ENCODE results near the gene TNNT3.
"Not testable (repeated sequence)": the region's sequence is repeated elsewhere in the genome, so short reads cannot be mapped to it uniquely, and the experiment has no call there.

Gene TNNT3

DNA sequence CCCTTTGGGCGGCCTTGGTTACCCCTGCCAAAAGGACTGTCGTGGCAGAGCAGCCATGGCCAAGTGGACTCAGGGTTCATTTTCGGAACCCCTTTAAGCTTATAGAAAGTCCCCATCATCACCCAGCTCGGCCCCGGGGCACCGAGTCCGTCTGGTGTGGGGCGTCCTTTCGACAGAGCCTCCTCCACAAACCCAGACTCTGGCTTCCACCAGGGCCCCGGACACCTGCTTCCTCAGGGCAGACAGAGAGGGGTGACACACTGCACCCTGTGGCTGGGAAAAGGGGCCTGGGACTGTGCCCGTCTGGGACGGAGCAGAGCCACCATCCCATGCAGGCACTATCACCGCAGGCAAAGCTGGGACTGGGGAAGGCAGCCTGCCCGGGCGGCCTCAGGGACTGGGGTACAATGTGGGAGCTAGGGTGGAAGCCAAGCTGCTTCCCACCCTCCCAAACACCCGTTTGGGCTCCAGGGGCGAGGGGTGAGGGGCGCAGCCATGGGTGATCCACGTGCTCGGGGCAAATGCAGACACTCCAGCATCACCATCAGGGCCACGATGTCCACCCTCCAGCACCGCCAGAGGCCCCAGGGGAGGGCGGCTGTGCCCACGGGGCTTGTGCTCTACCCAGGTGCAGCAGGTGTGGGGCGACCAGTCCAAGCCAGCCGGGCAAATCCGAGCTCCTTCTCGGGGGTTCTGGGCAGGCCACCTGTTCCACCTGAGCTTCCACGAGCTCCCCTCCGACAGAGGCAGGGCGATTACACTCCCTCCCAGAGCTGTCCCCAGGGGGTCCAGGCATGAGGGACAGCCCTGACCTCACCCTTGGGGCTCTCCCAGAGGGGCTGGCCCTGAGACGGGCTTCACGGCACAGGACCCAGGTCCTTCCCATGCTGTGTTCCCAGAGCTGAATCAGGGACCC is 15.9 kb downstream of the TNNT3 start:
- no peak for DNase-seq

DNA sequence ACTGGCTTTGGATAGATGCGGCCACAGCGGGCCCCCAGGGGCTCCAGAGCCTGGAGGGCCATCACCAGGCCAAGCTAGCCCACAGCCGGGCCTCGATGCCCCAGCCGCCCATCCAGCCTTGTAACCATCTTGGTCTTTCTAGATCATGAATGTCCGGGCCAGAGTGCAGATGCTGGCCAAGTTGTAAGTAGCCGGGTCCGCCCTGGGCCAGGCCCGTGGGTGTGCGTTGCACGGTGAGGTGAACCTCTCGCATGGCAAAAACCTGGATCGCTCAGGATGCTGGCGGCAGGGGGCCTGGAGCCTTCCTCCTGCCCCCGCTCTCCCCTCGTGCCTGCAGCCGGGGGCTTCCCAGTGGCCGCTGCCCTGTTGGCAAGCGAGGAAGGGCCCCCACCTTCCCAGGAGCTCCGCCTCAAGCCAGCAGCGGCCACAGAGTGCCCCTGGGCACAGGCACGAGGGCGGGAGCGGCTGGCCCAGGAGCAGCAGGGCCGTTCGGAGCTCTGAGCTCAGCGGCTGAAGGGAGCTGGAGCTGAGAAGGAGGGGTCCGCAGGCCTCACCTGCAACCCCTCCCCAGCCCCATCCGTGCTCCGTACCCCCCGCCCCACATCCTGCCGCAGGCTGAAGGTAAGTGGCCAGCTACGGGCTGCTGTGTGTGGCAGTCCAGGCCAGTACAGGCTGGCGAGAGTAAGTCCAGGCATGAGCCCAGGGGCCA is 16.7 kb downstream of the TNNT3 start:
- no peak for DNase-seq

DNA sequence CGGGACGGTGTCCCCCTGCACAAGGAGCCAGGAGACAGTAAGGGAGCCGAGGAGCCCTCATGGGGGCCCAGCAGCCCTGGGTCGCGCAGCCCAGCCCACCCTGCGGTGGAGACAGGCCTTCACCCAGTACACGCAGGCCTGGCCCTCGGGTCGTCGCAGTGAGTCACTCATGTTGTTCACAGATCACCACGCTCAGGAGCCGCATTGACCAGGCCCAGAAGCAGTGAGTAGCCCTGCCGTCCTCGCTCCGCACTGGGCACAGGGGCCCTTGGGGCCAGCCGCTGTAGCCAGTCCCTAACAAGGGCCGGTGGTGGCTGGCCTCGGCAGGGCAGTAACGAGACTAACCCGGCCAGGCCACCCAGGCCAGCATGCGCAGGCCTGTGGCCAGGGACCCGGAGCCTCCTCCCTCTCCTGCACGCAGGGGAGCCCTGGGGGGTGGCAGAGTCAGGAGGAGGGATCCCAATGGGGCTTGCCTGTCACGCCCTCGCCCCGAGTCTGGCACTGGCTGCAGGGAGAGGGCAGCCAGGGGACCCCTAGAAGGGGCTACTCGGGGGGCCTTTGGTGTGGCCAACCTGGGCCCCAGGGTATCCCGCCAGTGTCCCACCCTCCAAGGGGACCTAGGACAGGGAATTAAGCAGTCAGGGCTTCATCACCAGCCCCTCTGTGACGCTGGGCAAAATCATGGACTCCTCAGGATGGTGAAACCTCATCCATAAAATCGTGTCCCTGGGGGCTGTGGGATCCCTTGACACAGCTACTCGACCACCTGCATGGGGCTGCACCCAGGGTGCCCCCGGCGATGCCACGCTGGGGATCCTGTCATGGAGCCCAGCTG is 17.5 kb downstream of the TNNT3 start:
- DNase-seq: no peak

DNA sequence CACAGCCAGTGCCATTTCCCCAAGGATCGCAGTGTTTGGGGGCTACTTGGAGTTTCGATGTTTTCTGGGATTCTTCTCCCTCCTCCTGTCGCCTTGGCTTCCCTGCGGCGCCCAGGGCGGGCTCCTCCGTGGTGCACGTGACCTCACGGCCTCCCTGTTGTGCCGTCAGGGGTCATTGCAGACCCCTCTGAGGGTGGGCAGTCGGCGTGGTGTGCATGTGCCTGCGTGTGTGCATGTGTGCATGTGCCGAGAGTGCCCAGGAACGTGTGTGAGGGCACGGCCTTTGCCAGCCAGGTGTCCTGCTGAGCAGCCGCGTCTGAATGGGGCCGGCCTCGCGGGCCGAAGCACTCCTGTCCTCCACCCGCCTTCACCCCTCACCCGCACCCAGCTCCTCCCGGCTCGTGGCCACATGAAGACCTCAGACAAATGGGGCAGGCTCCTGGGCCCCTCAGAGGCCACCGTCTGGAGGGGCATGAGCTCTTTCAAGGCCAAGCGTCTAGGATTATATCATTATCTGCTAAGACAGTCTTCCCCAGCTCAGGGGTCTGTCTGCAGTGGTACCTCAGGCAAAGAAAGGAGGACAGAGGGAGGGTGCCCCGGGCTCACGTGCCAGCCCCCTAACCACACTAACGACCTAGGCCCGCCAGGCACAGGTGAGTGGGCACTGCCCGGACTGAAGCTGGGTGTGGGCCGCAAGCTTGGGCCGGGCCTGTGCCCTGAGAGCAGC is 18.3 kb downstream of the TNNT3 start:
- DNase-seq: no peak

DNA sequence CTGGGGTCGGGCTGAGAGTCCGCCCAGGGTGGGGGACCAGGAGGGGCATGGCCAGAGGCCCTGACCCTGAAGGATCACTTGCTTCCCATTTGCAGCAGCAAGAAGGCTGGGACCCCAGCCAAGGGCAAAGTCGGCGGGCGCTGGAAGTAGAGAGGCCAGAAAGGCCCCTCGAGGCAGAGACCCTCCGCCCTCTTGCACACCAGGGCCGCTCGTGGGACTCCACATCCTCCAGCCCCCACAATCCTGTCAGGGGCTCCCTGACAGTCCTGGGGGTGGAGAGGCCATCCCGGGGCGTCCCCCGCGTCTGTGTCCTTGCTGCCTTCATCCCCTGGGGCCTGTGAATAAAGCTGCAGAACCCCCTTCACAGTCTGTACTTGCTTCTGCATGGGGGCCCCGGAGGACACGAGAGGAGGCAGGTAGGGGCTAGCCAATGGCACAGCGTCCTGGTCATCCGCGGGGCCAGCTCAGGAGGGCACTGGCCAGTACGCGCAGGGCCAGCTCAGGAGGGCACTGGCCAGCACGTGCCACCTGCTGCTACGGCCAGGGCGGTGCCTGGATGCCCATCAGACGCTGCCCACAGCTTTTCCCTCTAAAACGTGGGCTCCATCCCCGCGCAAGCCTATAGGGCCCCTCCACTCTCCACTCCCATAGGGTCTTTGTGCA is 19.0 kb downstream of the TNNT3 start:
- no peak for DNase-seq

DNA sequence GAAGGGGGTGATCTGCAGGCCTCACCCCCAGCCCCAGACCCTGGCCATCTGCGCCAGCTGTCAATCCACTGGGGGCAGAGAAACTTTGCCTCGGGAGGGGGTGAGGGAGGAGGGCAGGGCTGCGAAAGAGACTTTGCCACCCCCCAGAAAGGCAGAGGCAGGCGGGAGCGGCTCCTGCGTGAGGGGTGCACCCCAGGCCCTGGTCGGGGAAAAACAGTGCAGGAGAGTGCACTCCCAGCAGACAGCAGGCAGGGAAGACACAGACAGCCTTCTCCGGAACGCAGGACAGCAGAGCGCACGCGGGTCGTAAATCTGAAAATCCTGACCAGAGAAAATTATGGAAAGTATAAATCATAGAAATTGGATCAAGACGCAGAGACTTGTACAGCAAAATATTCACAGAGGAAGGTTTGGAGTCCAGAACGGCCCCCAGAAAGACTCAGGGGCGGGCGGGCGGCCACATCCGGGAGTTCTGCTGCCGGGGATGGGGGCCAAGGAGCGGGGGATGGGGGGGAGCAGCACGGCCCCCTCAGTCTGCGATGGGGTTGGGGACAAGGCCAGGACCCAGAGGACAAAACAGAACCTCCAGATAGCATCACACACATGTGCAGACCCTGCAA is 19.6 kb downstream of the TNNT3 start:
- DNase-seq: no peak

DNA sequence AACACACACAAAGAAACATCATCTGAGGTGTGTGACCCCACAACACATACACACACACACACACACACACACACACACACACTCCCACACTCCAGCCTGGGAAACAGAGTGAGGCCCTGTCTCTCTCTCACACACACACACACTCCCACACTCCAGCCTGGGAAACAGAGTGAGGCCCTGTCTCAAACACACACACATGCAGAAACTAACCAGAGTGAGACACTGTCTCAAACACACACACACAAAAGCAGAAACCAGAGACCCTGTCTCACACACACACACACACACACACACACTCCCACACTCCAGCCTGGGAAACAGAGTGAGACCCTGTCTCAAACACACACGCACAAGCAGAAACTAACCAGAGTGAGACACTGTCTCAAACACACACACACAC is 20.3 kb downstream of the TNNT3 start:
- DNase-seq: not testable (repeated sequence)

DNA sequence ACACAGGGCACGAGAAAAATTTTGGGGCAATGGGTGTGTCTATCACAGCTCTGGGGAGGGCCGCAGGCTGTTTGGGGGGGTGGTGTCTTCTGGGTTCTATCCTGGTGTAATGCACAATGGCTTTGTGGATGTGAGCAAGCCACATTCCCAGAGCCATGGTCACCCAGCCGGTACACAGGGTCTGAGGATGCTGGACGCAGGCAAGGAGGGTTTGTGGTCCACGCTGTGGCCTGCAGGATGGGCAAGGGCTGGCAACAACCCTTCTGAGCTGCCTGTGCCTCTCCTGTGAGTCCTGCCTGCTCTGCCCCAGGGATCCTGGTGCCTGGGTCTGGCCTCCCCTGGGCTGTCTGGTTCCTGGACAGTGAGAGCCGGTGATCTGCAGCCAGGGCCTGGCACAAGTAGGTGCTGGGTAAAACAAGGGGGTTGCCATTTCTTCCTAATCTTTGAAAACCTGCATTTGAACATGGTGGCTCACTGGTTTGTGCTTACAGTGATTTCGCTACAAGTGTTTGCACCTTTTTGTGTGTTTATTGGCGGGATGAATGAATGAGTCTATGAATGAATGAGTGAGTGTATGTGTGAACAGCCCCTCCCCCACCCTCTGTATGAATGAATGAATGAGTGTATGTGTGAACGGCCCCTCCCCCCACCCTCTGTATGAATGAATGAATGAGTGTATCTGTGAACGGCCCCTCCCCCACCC is 23.2 kb downstream of the TNNT3 start:
- DNase-seq: no peak

DNA sequence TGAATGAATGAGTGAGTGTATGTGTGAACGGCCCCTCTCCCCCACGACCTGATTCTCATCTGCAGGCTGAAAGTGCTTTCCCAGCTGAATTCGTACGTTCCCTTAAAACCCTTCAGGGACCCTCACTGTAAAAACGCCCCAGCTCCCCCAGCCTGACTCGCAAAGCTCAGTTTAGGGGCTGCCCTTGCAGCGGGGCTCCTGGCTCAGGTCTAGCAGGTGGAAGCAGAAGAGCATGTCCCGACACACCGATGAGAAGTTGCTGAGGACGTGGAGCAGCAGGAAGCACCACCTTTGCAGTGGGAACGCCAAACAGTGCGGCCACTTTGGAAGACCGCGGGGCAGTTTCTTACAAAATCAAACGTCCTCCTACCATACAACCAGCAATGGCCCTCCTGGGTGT is 24.1 kb downstream of the TNNT3 start:
- DNase-seq: no peak

DNA sequence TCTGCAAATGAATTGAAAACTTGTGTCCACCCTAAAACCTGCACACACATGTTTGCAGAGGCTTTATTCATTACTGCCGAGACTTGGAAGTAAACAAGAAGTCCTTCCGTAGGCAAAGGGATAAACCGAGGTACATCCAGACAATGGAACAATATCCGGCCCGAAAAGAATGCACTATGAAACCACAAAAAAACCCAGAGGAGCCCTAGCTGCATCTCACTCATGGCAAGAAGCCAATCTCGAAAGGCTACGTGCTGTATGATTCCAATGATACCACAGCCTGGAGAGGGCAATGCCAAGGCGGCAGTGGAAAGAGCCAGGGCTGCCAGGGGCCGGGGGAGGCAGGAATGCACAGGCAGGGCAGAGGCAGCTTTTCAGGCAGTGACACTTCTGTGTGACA is 24.5 kb downstream of the TNNT3 start:
- no peak for DNase-seq

DNA sequence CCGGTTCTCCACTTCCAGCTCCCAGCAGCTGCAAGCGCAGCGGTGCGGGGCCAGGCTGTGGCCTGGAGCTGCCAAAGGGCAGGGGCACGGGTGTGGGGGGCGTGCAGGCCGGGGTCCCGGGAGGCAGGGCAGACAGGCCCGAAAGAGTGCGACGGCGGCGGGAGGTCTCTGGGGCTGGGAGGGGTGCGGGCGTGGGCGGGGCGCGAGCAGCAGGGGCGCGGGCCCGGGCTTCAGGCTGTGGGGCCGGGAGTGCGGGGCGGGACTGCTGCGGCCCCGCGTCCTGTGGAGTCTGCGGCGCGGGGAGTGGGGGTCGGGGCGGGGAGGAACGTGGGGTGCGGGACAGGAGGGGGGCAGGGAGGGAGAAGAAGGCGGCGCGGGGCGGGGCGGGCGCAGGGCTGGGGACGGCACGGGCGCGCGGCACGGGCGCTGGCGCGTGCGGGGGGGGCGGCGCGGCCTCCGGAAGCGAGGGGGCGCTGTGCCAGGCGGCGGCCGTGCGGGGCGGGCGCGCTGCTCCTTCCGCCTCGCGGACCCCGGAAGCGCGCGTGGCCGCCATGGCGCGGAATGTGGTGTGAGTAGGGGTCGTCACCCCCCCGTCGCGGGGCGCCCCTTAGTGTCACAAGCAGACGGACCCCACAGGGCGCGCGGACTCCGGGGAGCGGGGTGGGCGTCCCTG is 27.4 kb downstream of the TNNT3 start, which contains the start of gene MRPL23:
TSS of gene MRPL23 (plus strand) at position 521 of the 673 bp plus-strand sequence. CDS start at position 552, 31 bp downstream.
- DNase-seq: no peak

DNA sequence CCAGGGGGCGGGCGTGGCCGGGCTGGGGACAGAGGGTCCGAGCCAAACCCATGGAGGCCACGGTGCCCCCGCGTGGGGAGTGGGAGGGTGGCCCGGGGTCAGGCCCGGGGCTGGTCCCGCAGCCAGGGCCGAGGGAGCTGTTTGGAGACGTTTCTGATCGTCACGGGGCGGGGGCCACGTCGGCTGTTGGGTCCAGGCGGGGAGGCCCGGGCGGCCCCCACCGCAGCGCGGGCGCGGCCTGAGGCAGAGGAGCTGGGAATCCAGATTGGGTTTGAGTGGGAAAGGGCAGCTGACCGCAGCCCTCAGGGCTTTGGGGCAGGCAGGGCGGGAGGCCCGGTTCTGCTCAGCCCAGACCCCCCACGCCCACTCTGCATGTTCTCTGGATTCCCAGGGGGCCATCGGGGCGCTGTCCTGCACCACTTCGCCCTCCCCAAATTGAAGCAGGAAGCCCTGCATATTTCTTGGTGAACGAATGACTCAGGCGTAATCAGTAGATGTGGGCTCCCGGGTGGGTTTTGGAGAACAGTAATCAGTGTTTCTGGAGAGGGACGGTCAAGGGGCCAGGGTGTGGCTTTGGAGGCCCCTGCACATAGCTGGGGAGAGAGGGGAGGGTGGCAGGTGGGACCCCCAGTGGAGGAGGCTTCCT is 28.2 kb downstream of the TNNT3 start:
- no peak for DNase-seq

DNA sequence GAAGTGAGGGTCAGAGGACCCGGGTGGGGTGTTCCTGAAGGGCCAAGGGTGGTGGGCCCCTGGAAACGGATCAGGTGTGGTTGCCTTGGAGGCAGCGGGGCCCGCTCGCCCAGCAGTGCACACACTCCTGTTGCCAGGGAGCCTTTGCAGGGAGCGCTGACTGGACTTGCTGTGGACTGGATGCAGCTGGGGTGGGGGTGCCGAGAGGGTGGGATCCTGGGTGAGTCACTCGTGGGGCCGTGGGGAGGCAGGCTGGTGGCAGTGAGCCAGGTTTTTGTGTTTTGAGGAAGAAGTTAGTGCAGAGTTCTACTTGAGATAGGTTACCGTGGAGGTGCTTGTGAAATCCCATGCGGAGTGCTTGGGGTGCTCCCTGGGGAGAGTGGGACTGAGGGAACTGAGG is 28.9 kb downstream of the TNNT3 start:
- DNase-seq: no peak

DNA sequence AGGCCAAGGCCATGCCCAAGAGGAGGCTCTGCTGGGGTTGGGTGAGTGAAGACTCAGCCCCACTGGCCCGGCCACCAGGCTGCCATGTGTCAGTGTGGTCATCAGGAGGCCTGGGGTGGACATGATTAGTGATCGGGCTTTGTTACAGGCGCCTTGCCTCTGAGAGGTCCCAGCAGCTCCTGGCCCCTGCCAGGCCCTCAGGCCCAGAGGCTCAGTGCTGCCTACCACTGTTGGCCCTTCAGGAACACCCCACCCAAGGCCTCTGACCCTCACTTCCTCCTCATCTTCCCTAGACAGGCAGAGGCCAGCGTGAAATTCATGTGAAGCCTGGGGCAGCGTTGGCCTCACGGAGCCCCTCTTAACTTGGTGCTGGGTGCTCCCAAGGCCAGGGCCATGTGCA is 29.8 kb downstream of the TNNT3 start:
- no peak for DNase-seq

DNA sequence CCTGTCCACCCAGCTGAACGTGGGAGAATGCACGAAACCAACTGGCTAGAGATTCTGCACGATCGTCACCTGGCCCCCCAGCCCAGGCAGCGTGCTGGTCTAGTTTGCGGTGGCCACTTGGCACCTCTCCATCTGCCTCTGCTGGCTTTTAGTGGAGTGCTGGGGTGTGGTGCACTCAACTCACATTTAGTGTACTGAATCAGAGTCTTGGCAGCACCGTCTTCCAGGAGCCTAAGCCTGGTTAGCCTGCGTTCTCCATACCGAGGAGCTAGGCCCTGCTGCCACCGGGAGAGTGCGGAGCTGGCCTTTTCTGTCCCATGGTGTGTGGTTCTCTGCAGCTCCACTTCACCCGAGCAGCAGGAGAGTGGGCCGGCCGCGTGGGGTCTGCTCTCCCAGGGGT is 30.4 kb downstream of the TNNT3 start:
- DNase-seq: no peak

DNA sequence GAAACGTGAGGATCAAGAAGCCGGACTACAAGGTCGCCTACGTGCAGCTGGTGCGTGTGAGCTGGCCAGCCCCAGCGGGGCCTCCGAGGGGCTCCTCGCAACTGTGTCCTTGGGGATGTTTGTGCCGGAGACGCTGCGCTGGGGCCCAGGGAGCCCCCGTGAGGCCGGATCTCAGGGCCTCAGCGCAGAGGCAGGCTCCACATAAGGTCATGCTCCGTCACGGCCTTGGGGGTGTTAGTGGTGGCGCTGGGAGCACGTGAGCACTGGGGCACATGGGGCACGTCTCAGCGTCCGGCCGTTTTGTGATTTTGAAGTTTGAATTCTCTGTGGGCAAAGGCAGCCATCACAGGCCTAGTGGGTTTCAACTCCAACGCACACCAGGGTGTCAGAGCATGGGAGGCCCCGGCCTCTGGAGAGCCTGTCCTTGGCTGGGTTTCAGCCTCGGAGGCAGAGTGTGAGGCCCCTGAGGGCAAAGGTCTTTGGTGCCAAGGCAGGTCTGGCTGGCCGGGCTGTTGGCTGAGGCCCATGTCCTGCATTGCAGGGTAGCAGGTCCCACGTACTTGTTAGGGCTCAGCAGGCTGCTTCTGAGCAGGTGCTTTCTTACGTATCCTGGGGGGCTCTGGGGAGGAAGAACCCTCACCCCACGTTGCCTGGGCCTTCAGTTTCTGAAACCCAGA is 33.4 kb downstream of the TNNT3 start:
- no peak for DNase-seq

DNA sequence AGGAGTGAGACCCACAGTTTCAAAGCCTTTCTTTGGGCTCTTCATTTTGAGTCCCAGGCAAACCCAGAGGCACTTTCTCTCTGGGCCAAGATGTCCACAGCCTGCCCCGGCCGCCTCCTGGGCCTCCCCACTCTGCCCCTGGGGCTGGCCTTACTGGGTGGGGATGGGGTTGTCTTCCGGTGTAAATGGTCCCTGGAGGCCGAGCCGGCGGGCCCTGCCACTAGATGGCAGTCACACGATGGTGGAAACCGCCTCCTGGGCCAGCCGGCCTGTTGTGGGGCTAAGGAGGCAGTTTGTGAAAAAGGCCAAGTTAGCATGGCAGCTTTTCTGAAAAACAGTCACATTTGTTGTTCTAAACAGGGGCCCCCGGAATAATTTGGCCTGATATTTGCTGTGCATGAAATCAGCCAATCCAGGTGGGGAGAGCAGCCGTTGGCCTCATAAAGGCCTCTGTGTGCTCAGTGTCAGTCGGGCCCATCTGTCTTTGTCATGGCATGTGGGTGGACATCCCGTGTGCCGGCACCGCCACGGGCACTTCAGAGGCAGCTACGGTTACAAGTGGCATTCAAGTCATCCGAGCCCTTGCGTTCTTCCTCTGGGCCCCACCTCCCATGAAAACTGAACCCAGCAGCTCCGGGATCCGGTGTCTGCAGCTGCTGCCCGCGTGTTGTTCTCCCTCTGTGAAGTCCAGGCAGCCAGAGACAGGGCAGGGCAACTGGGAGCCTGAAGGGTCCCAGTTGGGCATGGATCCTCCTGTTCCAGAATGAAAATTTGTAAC is 34.2 kb downstream of the TNNT3 start:
- no peak for DNase-seq

DNA sequence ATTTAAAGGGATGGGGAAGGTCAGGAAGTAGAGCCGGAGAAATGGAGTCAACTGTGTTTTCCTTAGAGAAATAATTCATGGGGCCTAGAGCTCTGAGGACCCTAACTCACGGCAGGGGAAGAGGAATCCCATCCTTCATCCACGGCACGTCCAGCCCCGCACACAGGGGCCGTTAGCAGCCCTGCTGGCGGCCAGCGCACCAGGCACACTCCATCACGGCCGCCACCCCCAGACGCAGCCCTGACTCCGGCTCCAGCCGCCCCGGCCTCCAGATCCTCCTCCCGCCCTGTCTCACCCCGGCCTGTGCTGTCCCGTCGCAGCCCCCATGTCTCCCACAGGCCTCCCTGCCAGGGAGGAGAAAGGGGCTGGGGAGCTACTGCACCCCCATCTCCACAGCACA is 38.9 kb downstream of the TNNT3 start:
- DNase-seq: no peak
